GM12878 (cell line): Measurements from ENCODE around the gene CHMP4A. TPM values are rescaled to one million over a fixed set of nuclear protein-coding genes. Genes with fewer than 3 reads are reported as not detected.

Experiments used
- ATAC-seq: fragments of 200-7000 bp; cut with Tn5 transposase; 3 replicates; pipeline ENCODE4 v1.9.1; 2020; ENCODE audit warnings: mild to moderate bottlenecking, moderate library complexity
- BruUV-seq: library from RNA; stranded (reverse); fragments of 400-500 nt; replicated peaks from 2 replicates; lab custom pipeline; 2021; lab: Mats Ljungman, UMichigan
- CTCF ChIA-PET: fragments of 300-600 bp; sonication (Branson Sonifier 250); formaldehyde crosslinking; extraction: SDS; loops from one replicate; lab custom pipeline; 2021; ENCODE audit warnings: inconsistent platforms; lab: Yijun Ruan, JAX
- POLR2A ChIA-PET: fragments of 350-600 bp; formaldehyde crosslinking; extraction: SDS; loops from one replicate; lab custom pipeline; 2021; ENCODE audit warnings: inconsistent platforms; lab: Charles Lee
- RAD21 ChIA-PET: fragments of 300-600 bp; sonication (Branson Sonifier 250); formaldehyde crosslinking; loops from one replicate; lab custom pipeline; 2023; ENCODE audit warnings: antibody characterized with exemption; ENCODE audit not compliant: unreplicated experiment; lab: Charles Lee
- SMC1A ChIA-PET: fragments of 300-600 bp; sonication (Branson Sonifier 250); formaldehyde crosslinking; loops from one replicate; lab custom pipeline; 2023; ENCODE audit not compliant: unreplicated experiment, uncharacterized antibody; lab: Charles Lee
- DNase-seq: peaks from one replicate; pipeline ENCODE4 v3.0.0-alpha.2; 2011; ENCODE audit warnings: low read depth, low spot score
- FAIRE-seq: peaks from 3 replicates; lab custom pipeline; 2011; peaks lifted over from hg19 to GRCh38; lab: Jason Lieb, UNC
- H2AFZ ChIP-seq: 2 replicates; pipeline ENCODE4 v1.6.0; 2011; ENCODE audit warnings: low read depth, low read length, control low read depth; ENCODE audit not compliant: control insufficient read depth
- H3K27ac ChIP-seq: 2 replicates; pipeline ENCODE4 v1.5.1; 2011; ENCODE audit warnings: control low read depth; ENCODE audit not compliant: control insufficient read depth, insufficient read depth
- H3K27me3 ChIP-seq, 2 experiments: replicated peaks in 1 of 2; 2 replicates each; pipeline versions ENCODE4 v1.6.0 to v1.6.1; 2011; ENCODE audit warnings: low read length in 1 of 2; ENCODE audit not compliant: control insufficient read depth in 2 of 2, insufficient read depth in 2 of 2
- H3K36me3 ChIP-seq, 2 experiments: 2 replicates each; pipeline ENCODE4 v1.5.1; 2011; ENCODE audit warnings: low read length in 1 of 2; ENCODE audit not compliant: control insufficient read depth in 2 of 2, insufficient read depth in 2 of 2
- H3K4me1 ChIP-seq: 2 replicates; pipeline ENCODE4 v1.6.1; 2011; ENCODE audit warnings: mild to moderate bottlenecking, low read length, moderate library complexity, mixed read lengths; ENCODE audit not compliant: control insufficient read depth, insufficient read depth
- H3K4me2 ChIP-seq: 2 replicates; pipeline ENCODE4 v1.6.0; 2011; ENCODE audit warnings: control low read depth; ENCODE audit not compliant: control insufficient read depth, insufficient read depth
- H3K4me3 ChIP-seq: fragments of 200-600 bp; sonication (generic); 2 replicates; pipeline ENCODE4 v1.5.1; 2016
- H3K79me2 ChIP-seq: 2 replicates; pipeline ENCODE4 v1.6.0; 2011; ENCODE audit warnings: low read length; ENCODE audit not compliant: control insufficient read depth, insufficient read depth
- H3K9ac ChIP-seq: 2 replicates; pipeline ENCODE4 v1.8.0; 2011; ENCODE audit warnings: low read length, control low read depth, mixed read lengths; ENCODE audit not compliant: control insufficient read depth, insufficient read depth
- H3K9me3 ChIP-seq: replicated peaks from 3 replicates; pipeline ENCODE4 v1.5.1; 2011; ENCODE audit warnings: mild to moderate bottlenecking, low read length; ENCODE audit not compliant: control insufficient read depth, insufficient read depth
- H4K20me1 ChIP-seq: 2 replicates; pipeline ENCODE4 v1.6.0; 2011; ENCODE audit not compliant: control insufficient read depth, insufficient read depth
- CHD4 ChIP-seq: fragments of 200-600 bp; sonication (generic); IDR thresholded peaks from 2 replicates; pipeline ENCODE4 v1.6.1; 2016; ENCODE audit warnings: mild to moderate bottlenecking
- CREM ChIP-seq: IDR thresholded peaks from 2 replicates; pipeline ENCODE4 v1.6.1; 2014; ENCODE audit warnings: antibody characterized with exemption, low read depth
- HDAC2 ChIP-seq: fragments of 200-600 bp; sonication (generic); IDR thresholded peaks from 2 replicates; pipeline ENCODE4 v1.6.1; 2017
- MXI1 ChIP-seq: fragments of 150-350 bp; IDR thresholded peaks from 2 replicates; pipeline ENCODE4 v1.6.1; 2011; ENCODE audit warnings: low read depth, mild to moderate bottlenecking, inconsistent platforms, low read length, improper control_type of control experiment
- POLR2AphosphoS5 ChIP-seq: IDR thresholded peaks from 2 replicates; pipeline ENCODE4 v1.6.1; 2011; ENCODE audit warnings: mild to moderate bottlenecking, low read length, inconsistent platforms
- WRNIP1 ChIP-seq: IDR thresholded peaks from 2 replicates; pipeline ENCODE4 v1.6.1; 2011; ENCODE audit warnings: low read depth, low read length, improper control_type of control experiment, borderline replicate concordance
- WGBS: methylation state at CpG from one replicate; pipeline ENCODE4 v1.1.6; 2016; ENCODE audit warnings: low lambda C conversion rate; ENCODE audit not compliant: insufficient replicate concordance, insufficient coverage; ENCODE audit errors: missing lambda C conversion rate; 5-methylcytosine and 5-hydroxymethylcytosine counted together
- in situ Hi-C: fragments of 300-500 bp; cut with MboI; formaldehyde crosslinking; loops from 9 replicates; pipeline ENCODE4 v1.14.3; 2018; ENCODE audit warnings: mixed read lengths
- intact Hi-C: fragments of 100-400 bp; cut with micrococcal nuclease; formaldehyde crosslinking; loops from one replicate; pipeline ENCODE4 v1.14.2; 2022; ENCODE audit not compliant: unreplicated experiment
- polyA plus RNA-seq, 11 experiments: library from polyadenylated mRNA; depleted of rRNA in 4 of 11; unstranded in 6 of 11; stranded (reverse) in 5 of 11; fragments of >200 nt; fragmentation: Nextera tagmentation in 4 of 11; fragmentation: Illumina TruSeq in 1 of 11; extraction: Ambion mirVana in 4 of 11; extraction: Trizol in 1 of 11; gene quantifications; 1 replicate in 1 of 11; 2 replicates in 10 of 11; pipeline versions ENCODE4 v1.2.1 to v1.2.3, GENCODE V29; 2011 to 2016; ENCODE audit warnings: inconsistent platforms in 2 of 11, missing spikeins in 2 of 11, low read depth in 1 of 11
- total RNA-seq, 4 experiments: library from RNA; depleted of rRNA in 3 of 4; stranded (reverse); fragments of >200 nt in 3 of 4; fragmentation: Illumina TruSeq in 1 of 4; extraction: Trizol in 1 of 4; gene quantifications; 2 replicates each; pipeline versions ENCODE4 v1.2.1 to v1.2.3, GENCODE V29; 2013 to 2021

CHMP4A gene
- total and polyA plus RNA-seq, 10 of the 15 experiments (the other 5 are each of a cell fraction or from before 2014, with no cell fraction given), result 35.5 to 151 (median 84.7) TPM

- TF ChIP-seq CREM (no peak), CHD4 (no peak), HDAC2 (no peak), WRNIP1 (no peak)
These were observed 35.4 kb downstream of the CHMP4A start (continued) for GRCh38 chr14:24177891-24178290.

DNA sequence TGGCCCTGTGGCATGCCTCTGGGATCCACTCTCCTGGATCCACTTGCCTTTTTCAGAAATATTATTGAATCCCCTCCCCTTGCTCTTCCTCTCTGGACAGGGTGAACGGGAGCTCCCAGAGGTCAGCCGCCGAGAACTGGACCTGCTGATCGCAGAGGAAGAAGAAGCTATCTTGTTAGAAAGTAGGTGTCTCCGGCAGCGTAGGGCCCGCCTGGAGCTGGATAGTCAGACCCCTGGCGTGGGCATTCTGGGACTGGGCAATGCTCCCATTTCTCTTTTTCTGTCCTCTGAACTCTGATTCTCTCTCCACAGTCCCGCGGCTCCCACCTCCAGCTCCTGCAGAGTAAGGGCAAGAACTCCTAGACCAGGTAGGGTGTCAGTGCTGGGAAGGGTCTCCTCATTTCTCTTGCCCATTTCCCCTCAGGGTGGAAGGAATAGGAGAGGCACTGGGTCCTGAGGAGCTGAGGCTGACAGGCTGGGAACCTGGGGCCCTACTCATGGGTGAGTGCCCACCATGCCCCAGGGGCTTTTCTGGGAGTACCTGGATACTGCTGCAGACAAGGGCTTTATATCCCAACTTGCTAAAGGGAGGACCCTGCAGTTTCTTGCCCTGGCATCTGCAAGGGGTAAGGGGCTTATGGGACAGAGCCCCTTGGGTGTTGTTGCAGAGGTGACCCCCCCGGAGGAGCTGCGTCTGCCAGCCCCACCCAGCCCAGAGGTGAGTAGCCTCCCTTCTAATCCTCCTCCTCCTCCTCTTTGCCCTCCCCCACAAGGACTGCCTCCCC is 36.1 kb downstream of the CHMP4A start:
- ChIA-PET POLR2A (interaction anchor here (1.1 to 1.3 kb wide), 2 partner anchors 17 to 67 kb away, joined by 3 to 4 read pairs; partner anchors contain the start of gene IRF9), SMC1A (interaction anchor here (1.0 kb wide), 1 partner anchor 16 kb away, joined by 3 read pairs; the partner anchor contains the start of gene IRF9), CTCF (interaction anchor here (1.1 kb wide), 1 partner anchor 16 kb away, joined by 3 read pairs; the partner anchor contains the start of gene IRF9), RAD21 (no interaction called here)
- Histone ChIP-seq H2AFZ (no peak overlapping the region), H3K4me1 (no peaks in the 10 kb centered on the region), H3K9ac (no peak overlapping the region), H3K27ac (no peak overlapping the region), H3K79me2 (peaks cover 4% of the 10 kb centered on the region), H3K4me2 (no peak overlapping the region), H3K4me3 (no peak overlapping the region), H4K20me1 (no peaks in the 10 kb centered on the region), H3K27me3 (no peaks in the 10 kb centered on the region), H3K9me3 (no peaks in the 10 kb centered on the region), H3K36me3 (peaks cover 12 to 33% of the 10 kb centered on the region in 2 experiments; a peak in 3 of 4 replicates)
- WGBS, result 87% methylated on average over 12 of the region's 12 CpGs
- FAIRE-seq (no peak), ATAC-seq (no peak), DNase-seq (no peak)
- in situ Hi-C loops (no loop called here), intact Hi-C loops (no loop called here)
- peak; percentile 14; the same call in 1 of the 2 replicates for TF ChIP-seq POLR2AphosphoS5
- no peak for TF ChIP-seq MXI1
- no TSS peak for BruUV-seq
